Naive thymus-derived CD8-positive, alpha-beta T cell (primary cell): ENCODE results near the gene ABCC2. TPM values are rescaled to one million over a fixed set of nuclear protein-coding genes. Genes with fewer than 3 reads are reported as not detected.

ENCODE experiments used
- ATAC-seq, 2 donors: fragments of 150-1000 bp; cut with Tn5 transposase in 1 of 2; sonication (Bioruptor Pico), chemical (Tn5 transposase) in 1 of 2; 1 replicate in 1 of 2; 2 replicates in 1 of 2; pipeline ENCODE4 v1.10.0; 2021; ENCODE audit warnings: mild to moderate bottlenecking in 2 of 2, moderate library complexity in 2 of 2
- POLR2A ChIA-PET: fragments of 350-600 bp; sonication (Branson Sonifier 250); formaldehyde crosslinking; loops from one replicate; lab custom pipeline; 2021; ENCODE audit warnings: antibody characterized with exemption; lab: Charles Lee
- DNase-seq, 10 donors: peaks; one replicate each; pipeline versions ENCODE4 v3.0.0 to v3.0.0-alpha.2; 2020 to 2022
- H3K27ac Mint-ChIP-seq, 10 donors: one replicate each; pipeline ENCODE4 v1.8.0; 2020 to 2022; ENCODE audit warnings: mild to moderate bottlenecking in 10 of 10, mixed read lengths in 10 of 10, moderate library complexity in 4 of 10, inconsistent platforms in 1 of 10
- H3K27me3 Mint-ChIP-seq, 5 donors: one replicate each; pipeline ENCODE4 v1.8.0; 2021 to 2022; ENCODE audit warnings: mixed read lengths in 5 of 5
- H3K36me3 Mint-ChIP-seq, 3 donors: one replicate each; pipeline ENCODE4 v1.8.0; 2020 to 2022; ENCODE audit warnings: mixed read lengths in 3 of 3, mild to moderate bottlenecking in 2 of 3, inconsistent platforms in 1 of 3
- H3K4me1 Mint-ChIP-seq, 4 donors: one replicate each; pipeline ENCODE4 v1.8.0; 2021 to 2022; ENCODE audit warnings: mixed read lengths in 4 of 4
- H3K4me3 Mint-ChIP-seq, 10 donors: one replicate each; pipeline ENCODE4 v1.8.0; 2020 to 2022; ENCODE audit warnings: mild to moderate bottlenecking in 10 of 10, mixed read lengths in 10 of 10, moderate library complexity in 6 of 10, inconsistent platforms in 1 of 10
- H3K9me3 Mint-ChIP-seq, 9 donors: one replicate each; pipeline ENCODE4 v1.8.0; 2020 to 2022; ENCODE audit warnings: mixed read lengths in 9 of 9, mild to moderate bottlenecking in 3 of 9, inconsistent platforms in 1 of 9, moderate library complexity in 1 of 9
- polyA plus RNA-seq, 3 donors: library from polyadenylated mRNA; unstranded; fragments of 300-500 nt; fragmentation: Illumina TruSeq; gene quantifications; one replicate each; pipeline ENCODE4 v1.2.3, GENCODE V29; 2021
- total RNA-seq, 8 experiments: library from RNA in 2 of 8; stranded (reverse) in 2 of 8; gene quantifications; one replicate each; pipeline ENCODE4 v1.2.3 and lab custom pipeline; 2021 to 2026

ABCC2 gene
- total and polyA plus RNA-seq, 5 experiments from 2014 or later = 0.50 to 6.8 (median 0.86) TPM

DNA sequence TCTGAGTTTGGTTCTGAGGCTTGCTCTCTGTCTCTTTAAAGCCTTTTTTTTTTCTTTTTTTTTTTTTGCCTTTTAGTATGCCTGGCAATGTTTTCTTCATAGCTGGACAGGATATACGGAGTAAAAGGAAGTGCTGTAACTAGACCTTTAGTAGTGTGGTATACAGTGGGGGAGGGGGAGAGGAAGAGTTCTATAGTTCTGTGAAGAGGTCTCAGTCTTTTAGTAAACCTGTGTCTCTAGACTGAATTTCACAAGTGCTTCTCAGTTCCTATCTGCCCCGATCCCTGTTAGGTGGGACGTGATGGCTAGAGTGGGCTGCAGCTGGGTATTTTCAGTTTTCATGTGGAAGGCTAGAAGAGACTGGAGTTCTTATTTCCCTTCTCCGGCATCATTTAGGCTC is 3.1 kb upstream of the ABCC2 start:
- no peak overlapping the region for H3K4me3 Mint-ChIP-seq
- DNase-seq = no peak
- H3K27ac Mint-ChIP-seq = no peak overlapping the region
- no peak for ATAC-seq
- H3K27me3 Mint-ChIP-seq = peaks cover 0 to 2% (median 0%) of the 10 kb centered on the region in 5 donors
- POLR2A ChIA-PET = no interaction called here
- H3K36me3 Mint-ChIP-seq = peaks cover 0 to 23% (median 14%) of the 10 kb centered on the region in 3 donors
- H3K9me3 Mint-ChIP-seq = peaks cover 0 to 9% (median 0%) of the 10 kb centered on the region in 9 donors
- H3K4me1 Mint-ChIP-seq = peaks cover 3 to 23% (median 5%) of the 10 kb centered on the region in 4 donors

GRCh38 chr10:99781734-99782429 is 558 bp upstream of the ABCC2 start:
- Mint-ChIP-seq H3K4me1 (peaks cover 3 to 19% (median 5%) of the 10 kb centered on the region in 4 donors), H3K9me3 (peaks cover 0 to 9% (median 0%) of the 10 kb centered on the region in 9 donors), H3K36me3 (peaks cover 8 to 30% (median 14%) of the 10 kb centered on the region in 3 donors), H3K27ac (no peak overlapping the region), H3K27me3 (peaks cover 0 to 2% (median 0%) of the 10 kb centered on the region in 5 donors), H3K4me3 (no peak overlapping the region)
- DNase-seq = no peak
- no peak for ATAC-seq
- POLR2A ChIA-PET = no interaction called here

- H3K27me3 Mint-ChIP-seq = peaks cover 0 to 2% (median 0%) of the 10 kb centered on the region in 5 donors
- POLR2A ChIA-PET = no interaction called here
- peaks cover 3 to 5% (median 5%) of the 10 kb centered on the region in 4 donors for H3K4me1 Mint-ChIP-seq
- no peak for DNase-seq
- no peak overlapping the region for H3K27ac Mint-ChIP-seq
- peaks cover 10 to 33% (median 19%) of the 10 kb centered on the region in 3 donors for H3K36me3 Mint-ChIP-seq
- no peak overlapping the region for H3K4me3 Mint-ChIP-seq
- peaks cover 0 to 1% (median 0%) of the 10 kb centered on the region in 9 donors for H3K9me3 Mint-ChIP-seq
- no peak for ATAC-seq
Measured at GRCh38 chr10:99784016-99784726, 1.7 kb downstream of the ABCC2 start.

GRCh38 chr10:99784727-99785441 is 2.4 kb downstream of the ABCC2 start:
- Mint-ChIP-seq H3K4me3 (no peak overlapping the region), H3K27ac (no peak overlapping the region), H3K9me3 (no peaks in the 10 kb centered on the region), H3K27me3 (peaks cover 0 to 2% (median 0%) of the 10 kb centered on the region in 5 donors), H3K4me1 (peaks cover 0 to 2% (median 0%) of the 10 kb centered on the region in 4 donors), H3K36me3 (peaks cover 4 to 34% (median 19%) of the 10 kb centered on the region in 3 donors)
- ATAC-seq (no peak), DNase-seq (no peak)
- POLR2A ChIA-PET = no interaction called here

DNA sequence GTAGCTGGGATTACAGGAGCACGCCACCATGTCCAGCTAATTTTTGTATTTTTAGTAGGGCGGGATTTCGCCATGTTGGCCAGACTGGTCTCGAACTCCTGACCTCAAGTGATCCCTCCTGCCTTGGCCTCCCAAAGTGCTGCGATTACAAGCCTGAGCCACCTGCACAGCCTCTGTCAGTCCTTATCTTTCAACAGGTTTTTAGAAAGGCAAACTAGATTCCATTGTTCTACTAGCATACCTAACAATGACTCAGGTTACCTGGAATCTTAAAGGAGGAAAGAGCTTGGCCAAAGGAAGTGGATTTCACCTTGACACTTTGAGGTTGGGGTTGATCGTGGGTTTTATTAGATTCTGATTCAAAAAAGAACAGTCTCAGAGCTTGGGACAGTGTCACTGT is 3.2 kb downstream of the ABCC2 start:
- no peak overlapping the region for H3K4me3 Mint-ChIP-seq
- no peaks in the 10 kb centered on the region for H3K9me3 Mint-ChIP-seq
- no peak for DNase-seq
- H3K27ac Mint-ChIP-seq = no peak overlapping the region
- no peak for ATAC-seq
- no peaks in the 10 kb centered on the region for H3K27me3 Mint-ChIP-seq
- H3K4me1 Mint-ChIP-seq = peaks cover 0 to 2% (median 0%) of the 10 kb centered on the region in 4 donors
- peaks cover 4 to 30% (median 19%) of the 10 kb centered on the region in 3 donors for H3K36me3 Mint-ChIP-seq
- POLR2A ChIA-PET = no interaction called here

- ATAC-seq (no peak), DNase-seq (no peak)
- no peak overlapping the region for H3K4me3 Mint-ChIP-seq
- POLR2A ChIA-PET = no interaction called here
- no peak overlapping the region for H3K27ac Mint-ChIP-seq
- peaks cover 0 to 2% (median 0%) of the 10 kb centered on the region in 4 donors for H3K4me1 Mint-ChIP-seq
- H3K36me3 Mint-ChIP-seq = peaks cover 4 to 26% (median 23%) of the 10 kb centered on the region in 3 donors
- H3K9me3 Mint-ChIP-seq = no peaks in the 10 kb centered on the region
- no peaks in the 10 kb centered on the region for H3K27me3 Mint-ChIP-seq
Measured at GRCh38 chr10:99787311-99787710, 4.9 kb downstream of the ABCC2 start.

GRCh38 chr10:99787782-99788445 is 5.5 kb downstream of the ABCC2 start:
- no peak overlapping the region for H3K4me3 Mint-ChIP-seq
- ATAC-seq (no peak), DNase-seq (no peak)
- POLR2A ChIA-PET = no interaction called here
- H3K27me3 Mint-ChIP-seq = no peaks in the 10 kb centered on the region
- H3K4me1 Mint-ChIP-seq = peaks cover 0 to 2% (median 0%) of the 10 kb centered on the region in 4 donors
- peaks cover 4 to 25% (median 24%) of the 10 kb centered on the region in 3 donors for H3K36me3 Mint-ChIP-seq
- no peak overlapping the region for H3K27ac Mint-ChIP-seq
- no peaks in the 10 kb centered on the region for H3K9me3 Mint-ChIP-seq

DNA sequence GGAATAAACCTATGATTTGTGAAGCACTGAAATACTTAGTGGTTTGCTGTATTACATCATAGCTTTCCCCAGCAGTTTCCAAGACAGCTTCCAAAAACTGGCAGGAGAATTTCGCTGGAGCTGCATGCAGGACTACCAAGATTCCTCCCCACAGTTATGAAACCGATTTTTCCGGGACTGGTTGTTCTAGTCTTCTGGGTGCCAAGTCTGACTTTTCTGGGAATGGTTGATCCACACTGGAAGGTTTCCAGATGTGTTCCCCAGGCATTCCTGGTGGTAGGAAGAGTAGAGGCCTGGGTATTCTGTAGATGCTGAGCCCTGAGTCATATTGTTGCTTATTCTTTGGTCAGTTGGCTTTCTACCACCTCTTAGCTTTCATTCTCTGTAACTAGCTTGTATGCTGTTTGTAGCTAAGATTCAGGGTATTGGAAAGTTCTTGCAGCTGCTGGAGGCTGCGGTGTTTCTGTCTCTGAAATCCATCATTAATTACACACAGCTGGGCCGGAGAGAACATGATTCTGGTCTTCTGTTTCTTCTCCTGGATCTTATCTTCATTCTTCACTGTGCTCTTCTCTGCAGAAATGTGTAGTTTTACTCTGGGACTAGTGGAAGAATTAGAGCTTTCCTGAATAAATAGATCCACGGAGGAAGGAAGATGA is 6.3 kb downstream of the ABCC2 start:
- H3K27ac Mint-ChIP-seq = no peak overlapping the region
- POLR2A ChIA-PET = no interaction called here
- H3K27me3 Mint-ChIP-seq = no peaks in the 10 kb centered on the region
- peaks cover 9 to 30% (median 27%) of the 10 kb centered on the region in 3 donors for H3K36me3 Mint-ChIP-seq
- no peak for ATAC-seq
- H3K4me3 Mint-ChIP-seq = no peak overlapping the region
- H3K9me3 Mint-ChIP-seq = no peaks in the 10 kb centered on the region
- H3K4me1 Mint-ChIP-seq = peaks cover 0 to 2% (median 0%) of the 10 kb centered on the region in 4 donors
- no peak for DNase-seq

DNA sequence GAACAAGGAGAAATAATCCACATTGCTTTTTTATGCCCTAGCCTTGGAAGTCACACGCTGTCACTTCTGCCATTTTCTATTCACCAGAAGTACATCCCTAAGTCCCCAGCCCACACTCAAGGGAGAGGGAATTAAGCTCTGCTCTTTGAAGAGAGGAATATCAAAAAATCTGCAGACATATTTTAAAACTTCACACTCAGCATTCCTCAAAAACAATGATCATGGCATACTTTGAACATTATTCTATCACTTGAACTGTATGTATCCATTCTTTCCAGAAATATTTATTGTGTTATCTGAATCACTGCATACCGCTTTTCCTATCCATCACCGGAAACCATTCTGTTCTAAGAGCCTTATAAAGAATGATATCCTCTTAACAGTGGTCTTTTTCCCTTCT is 9.4 kb downstream of the ABCC2 start:
- Mint-ChIP-seq H3K4me3 (no peak overlapping the region), H3K9me3 (no peaks in the 10 kb centered on the region), H3K36me3 (peaks cover 9 to 43% (median 23%) of the 10 kb centered on the region in 3 donors), H3K27ac (no peak overlapping the region), H3K4me1 (peaks cover 0 to 2% (median 0%) of the 10 kb centered on the region in 4 donors), H3K27me3 (no peaks in the 10 kb centered on the region)
- DNase-seq (no peak), ATAC-seq (no peak)
- POLR2A ChIA-PET = no interaction called here

GRCh38 chr10:99793819-99794218 is 11.4 kb downstream of the ABCC2 start:
- Mint-ChIP-seq H3K4me1 (peaks cover 0 to 2% (median 0%) of the 10 kb centered on the region in 4 donors), H3K4me3 (no peak overlapping the region), H3K27me3 (no peaks in the 10 kb centered on the region), H3K36me3 (peaks cover 5 to 36% (median 21%) of the 10 kb centered on the region in 3 donors), H3K9me3 (no peaks in the 10 kb centered on the region), H3K27ac (no peak overlapping the region)
- DNase-seq = no peak
- no peak for ATAC-seq
- POLR2A ChIA-PET = no interaction called here

- POLR2A ChIA-PET = no interaction called here
- Mint-ChIP-seq H3K36me3 (peaks cover 5 to 35% (median 27%) of the 10 kb centered on the region in 3 donors), H3K27me3 (no peaks in the 10 kb centered on the region), H3K9me3 (no peaks in the 10 kb centered on the region), H3K4me1 (no peaks in the 10 kb centered on the region), H3K27ac (no peak overlapping the region), H3K4me3 (no peak overlapping the region)
- DNase-seq (no peak), ATAC-seq (no peak)
Measured at GRCh38 chr10:99796928-99797327, 14.5 kb downstream of the ABCC2 start.

DNA sequence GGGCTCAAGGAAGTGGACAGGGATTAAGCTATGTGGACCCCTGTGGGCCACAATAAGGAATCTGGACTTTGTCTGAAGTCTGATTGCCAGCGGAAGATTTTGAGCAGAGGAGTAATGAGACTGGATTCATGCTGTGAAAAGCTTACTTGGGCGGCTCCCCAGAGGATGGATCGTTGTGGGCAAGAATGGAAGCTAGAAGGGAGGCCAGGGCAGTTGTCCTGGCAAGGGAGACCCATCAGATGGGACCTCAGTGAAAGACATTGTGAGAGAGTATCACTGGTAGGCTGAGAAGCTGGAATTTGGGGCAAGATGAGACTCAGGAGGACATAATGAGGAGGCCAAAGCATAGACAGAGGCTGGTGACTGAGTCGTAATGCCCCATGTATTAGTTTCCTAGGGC is 15.6 kb downstream of the ABCC2 start:
- POLR2A ChIA-PET = no interaction called here
- H3K36me3 Mint-ChIP-seq = peaks cover 5 to 31% (median 27%) of the 10 kb centered on the region in 3 donors
- no peaks in the 10 kb centered on the region for H3K27me3 Mint-ChIP-seq
- H3K4me3 Mint-ChIP-seq = no peak overlapping the region
- no peak overlapping the region for H3K27ac Mint-ChIP-seq
- ATAC-seq (no peak), DNase-seq (no peak)
- no peaks in the 10 kb centered on the region for H3K4me1 Mint-ChIP-seq
- no peaks in the 10 kb centered on the region for H3K9me3 Mint-ChIP-seq
